Bladder microvascular endothelial cell (primary cell): ENCODE measurements around the gene TSEN2. TPM values are rescaled to one million over a fixed set of nuclear protein-coding genes. Genes with fewer than 3 reads are reported as not detected.

ENCODE experiments used
- total RNA-seq: library from RNA; depleted of rRNA; stranded (reverse); fragments of >200 nt; gene quantifications from 2 replicates; pipeline ENCODE4 v1.2.3, GENCODE V29; 2014

TSEN2 gene
- total RNA-seq: 7.0 and 15.4 TPM in 2 replicates

GRCh38 chr3:12484198-12484982 is at the start of gene TSEN2:
TSS of gene TSEN2 (plus strand) at chr3:12484480. CDS start at chr3:12489801, 5,321 bp downstream.

GRCh38 chr3:12545473-12545791 is 61.2 kb downstream of the TSEN2 start, which contains the start of gene MKRN2OS:
TSS of gene MKRN2OS (minus strand) at chr3:12545499. CDS start at chr3:12545464, 35 bp downstream.

GRCh38 chr3:12556690-12557472 is 72.6 kb downstream of the TSEN2 start, which contains the start of gene MKRN2:
TSS of gene MKRN2 (plus strand) at chr3:12557087. CDS start at chr3:12557151, 64 bp downstream.

Other genes with a start within 250 kb of the TSEN2 start
- gene PPARG, start 195.4 kb upstream of the TSEN2 start, total RNA-seq: 9.4 and 101 TPM in 2 replicates
- not detected in 2 replicates for gene MKRN2OS, start 61.0 kb downstream of the TSEN2 start, total RNA-seq
- gene MKRN2, start 72.6 kb downstream of the TSEN2 start, total RNA-seq: 22.0 and 22.3 TPM in 2 replicates
- 72.9 and 105 TPM in 2 replicates for gene RAF1, start 179.6 kb downstream of the TSEN2 start, total RNA-seq